B cell (primary cell): ENCODE results near the gene ZNF771. TPM values are rescaled to one million over a fixed set of nuclear protein-coding genes. Genes with fewer than 3 reads are reported as not detected.
A peak's percentile ranks its signal among the peaks of the same experiment; 100 is the strongest.
"Not testable (repeated sequence)": the region's sequence is repeated elsewhere in the genome, so short reads cannot be mapped to it uniquely, and the experiment has no call there.

ENCODE experiments used
- ATAC-seq: fragments of 200-7000 bp; cut with Tn5 transposase; one replicate; pipeline ENCODE4 v1.10.0; 2021; ENCODE audit warnings: low read depth, mild to moderate bottlenecking, moderate number of reproducible peaks, moderate library complexity
- CTCF ChIA-PET: fragments of 350-600 bp; sonication (Branson Sonifier 250); formaldehyde crosslinking; loops from one replicate; lab custom pipeline; 2021; ENCODE audit warnings: antibody characterized with exemption, inconsistent platforms; lab: Charles Lee
- POLR2A ChIA-PET: fragments of 350-600 bp; sonication (Branson Sonifier 250); formaldehyde crosslinking; loops from one replicate; lab custom pipeline; 2021; ENCODE audit warnings: antibody characterized with exemption; lab: Charles Lee
- DNase-seq: peaks from one replicate; pipeline ENCODE4 v3.0.0; 2013
- H2AFZ ChIP-seq: 2 replicates; pipeline ENCODE4 v1.6.1; 2012; ENCODE audit warnings: mild to moderate bottlenecking, low read depth, low read length; ENCODE audit not compliant: insufficient read depth, poor library complexity, severe bottlenecking
- H3K27ac ChIP-seq, 2 donors: 1 replicate in 1 of 2; 2 replicates in 1 of 2; pipeline ENCODE4 v1.5.1; 2012 to 2013; ENCODE audit warnings: low read length in 2 of 2, mild to moderate bottlenecking in 2 of 2, moderate library complexity in 1 of 2
- H3K27me3 ChIP-seq, 4 experiments: fragments of 200-600 bp in 1 of 4; sonication (generic) in 1 of 4; replicated peaks in 1 of 4; 1 replicate in 2 of 4; 2 replicates in 2 of 4; pipeline versions ENCODE4 v1.6.1 to v1.7.0; 2013 to 2016; ENCODE audit warnings: low read length in 3 of 4, mild to moderate bottlenecking in 2 of 4, mixed read lengths in 1 of 4, moderate library complexity in 1 of 4; ENCODE audit not compliant: insufficient read depth in 4 of 4, control insufficient read depth in 3 of 4; ENCODE audit errors: control extremely low read depth in 1 of 4
- H3K36me3 ChIP-seq, 2 experiments: replicated peaks in 1 of 2; 1 replicate in 1 of 2; 2 replicates in 1 of 2; pipeline versions ENCODE4 v1.6.1 to v1.7.1; 2013; ENCODE audit warnings: low read length in 1 of 2; ENCODE audit not compliant: insufficient read depth in 2 of 2, control insufficient read depth in 1 of 2; ENCODE audit errors: control extremely low read depth in 1 of 2, extremely low read depth in 1 of 2
- H3K4me1 ChIP-seq, 2 donors: fragments of 200-600 bp in 1 of 2; sonication (generic) in 1 of 2; 1 replicate in 1 of 2; 2 replicates in 1 of 2; pipeline versions ENCODE4 v1.5.1 to v1.6.1; 2013 to 2017; ENCODE audit warnings: low read length in 2 of 2; ENCODE audit not compliant: control insufficient read depth in 2 of 2, insufficient read depth in 2 of 2
- H3K4me2 ChIP-seq: replicated peaks from 2 replicates; pipeline ENCODE3; 2012; ENCODE audit warnings: mild to moderate bottlenecking, low read depth, low read length; ENCODE audit not compliant: poor library complexity, severe bottlenecking
- H3K4me3 ChIP-seq, 5 experiments: fragments of 200-600 bp in 1 of 5; sonication (generic) in 1 of 5; 1 replicate in 3 of 5; 2 replicates in 2 of 5; pipeline versions ENCODE4 v1.5.1 to v1.7.0; 2011 to 2016; ENCODE audit warnings: low read length in 4 of 5, mild to moderate bottlenecking in 4 of 5, low read depth in 2 of 5, control low read depth in 1 of 5, moderate library complexity in 1 of 5; ENCODE audit not compliant: insufficient read depth in 1 of 5; ENCODE audit errors: control extremely low read depth in 1 of 5, extremely low read depth in 1 of 5
- H3K79me2 ChIP-seq: fragments of 200-600 bp; sonication (generic); one replicate; pipeline ENCODE4 v1.6.0; 2016; ENCODE audit warnings: low read length; ENCODE audit not compliant: control insufficient read depth, insufficient read depth
- H3K9ac ChIP-seq: fragments of 200-600 bp; sonication (generic); 2 replicates; pipeline ENCODE4 v1.6.1; 2017; ENCODE audit warnings: mild to moderate bottlenecking, low read length, moderate library complexity
- H3K9me3 ChIP-seq, 3 donors: one replicate each; pipeline versions ENCODE4 v1.6.1 to v1.7.1; 2013; ENCODE audit warnings: low read length in 2 of 3; ENCODE audit not compliant: control insufficient read depth in 2 of 3, insufficient read depth in 1 of 3; ENCODE audit errors: control extremely low read depth in 1 of 3
- H4K20me1 ChIP-seq: 2 replicates; pipeline ENCODE4 v1.6.0; 2012; ENCODE audit warnings: mild to moderate bottlenecking, low read length; ENCODE audit not compliant: insufficient read depth, control insufficient read depth, poor library complexity, severe bottlenecking
- H3K27ac Mint-ChIP-seq: one replicate; pipeline ENCODE4 v1.8.0; 2021; ENCODE audit warnings: mixed read lengths
- H3K27me3 Mint-ChIP-seq: one replicate; pipeline ENCODE4 v1.8.0; 2021; ENCODE audit warnings: mixed read lengths
- H3K4me1 Mint-ChIP-seq: one replicate; pipeline ENCODE4 v1.8.0; 2021; ENCODE audit warnings: mixed read lengths
- H3K4me3 Mint-ChIP-seq: one replicate; pipeline ENCODE4 v1.8.0; 2021; ENCODE audit warnings: mixed read lengths
- H3K9me3 Mint-ChIP-seq: one replicate; pipeline ENCODE4 v1.8.0; 2022; ENCODE audit warnings: mixed read lengths; ENCODE audit not compliant: insufficient read depth
- EZH2 ChIP-seq: IDR thresholded peaks from 2 replicates; pipeline ENCODE4 v1.6.1; 2012; ENCODE audit warnings: borderline replicate concordance, low read depth, mild to moderate bottlenecking, moderate library complexity, low read length; ENCODE audit not compliant: insufficient read depth, poor library complexity, severe bottlenecking
- WGBS: methylation state at CpG from one replicate; pipeline ENCODE4 v1.1.5; 2013; ENCODE audit warnings: missing lambda C conversion rate; ENCODE audit not compliant: insufficient coverage; 5-methylcytosine and 5-hydroxymethylcytosine counted together
- intact Hi-C: fragments of 100-400 bp; cut with micrococcal nuclease; formaldehyde crosslinking; loops from one replicate; pipeline ENCODE4 v1.10.0; 2022
- polyA plus RNA-seq: library from polyadenylated mRNA; depleted of rRNA; stranded (reverse); fragments of >200 nt; gene quantifications from 2 replicates; pipeline ENCODE4 v1.2.3, GENCODE V29; 2012
- total RNA-seq, 2 donors: library from RNA; stranded (reverse); fragments of 120-200 nt in 1 of 2; gene quantifications; 1 replicate in 1 of 2; 2 replicates in 1 of 2; pipeline versions ENCODE4 v1.2.3 to v1.2.4, GENCODE V29; 2013 to 2022
- TF ChIP-seq, protein P1 (sequence below): fragments of 200-600 bp; IDR thresholded peaks from one replicate; pipeline ENCODE4 v1.8.0; 2022; ENCODE audit warnings: antibody characterized with exemption, mild to moderate bottlenecking

The ZNF771 gene
- total and polyA plus RNA-seq, 2 donors (not counting 1 experiment from before 2014, with no cell fraction given) = 4.1 to 6.6 TPM

DNA sequence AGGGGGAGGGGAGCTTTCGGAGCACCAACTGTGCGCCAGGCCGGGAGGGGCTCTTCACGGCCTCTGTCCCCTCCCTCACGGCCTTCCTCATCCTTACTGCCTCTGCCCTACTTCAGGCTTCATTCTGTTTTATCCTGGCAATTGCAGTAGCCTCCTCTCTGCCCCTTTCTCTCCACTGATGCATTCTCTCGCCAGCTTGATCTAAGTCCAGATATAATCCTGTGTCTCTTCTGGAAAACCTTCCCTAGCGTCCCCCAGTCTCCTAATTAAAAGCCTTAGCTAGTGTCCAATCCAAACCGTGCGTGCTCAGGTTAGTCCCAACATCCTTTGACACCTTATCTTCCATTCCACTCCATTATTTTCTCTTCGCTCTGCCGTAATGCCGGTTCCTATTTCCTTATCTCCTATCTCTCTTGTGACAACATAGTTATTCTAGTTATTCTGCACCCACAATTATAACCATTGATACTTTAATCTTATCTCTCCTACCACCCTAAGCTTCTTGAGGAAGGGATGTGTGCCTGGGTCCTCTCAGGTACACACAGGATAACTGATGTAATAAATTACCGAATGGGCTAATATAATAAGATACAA lies 11.3 kb upstream of the ZNF771 start:
- Histone ChIP-seq H3K4me2 (peak overlapping the region; percentile 87), H3K9me3 (no peaks in the 10 kb centered on the region), H3K79me2 (peaks cover 30% of the 10 kb centered on the region), H3K4me1 (peaks cover 16 to 39% of the 10 kb centered on the region in 2 donors), H3K27ac (peak overlapping the region in 1 of 2 donors; percentile 33), H4K20me1 (peaks cover 25% of the 10 kb centered on the region), H3K27me3 (no peaks in the 10 kb centered on the region), H3K4me3 (peak overlapping the region; percentile 32 to 75 (median 66)), H3K9ac (peak overlapping the region; percentile 71), H3K36me3 (peaks cover 0 to 16% of the 10 kb centered on the region in 2 experiments), H2AFZ (peak overlapping the region; percentile 95)
- Mint-ChIP-seq H3K4me3 (peak overlapping the region; percentile 84), H3K4me1 (peaks cover 26% of the 10 kb centered on the region), H3K27me3 (no peaks in the 10 kb centered on the region), H3K9me3 (no peaks in the 10 kb centered on the region), H3K27ac (peak overlapping the region; percentile 70)
- TF ChIP-seq EZH2 = no peak
- TF ChIP-seq, protein P1, sequence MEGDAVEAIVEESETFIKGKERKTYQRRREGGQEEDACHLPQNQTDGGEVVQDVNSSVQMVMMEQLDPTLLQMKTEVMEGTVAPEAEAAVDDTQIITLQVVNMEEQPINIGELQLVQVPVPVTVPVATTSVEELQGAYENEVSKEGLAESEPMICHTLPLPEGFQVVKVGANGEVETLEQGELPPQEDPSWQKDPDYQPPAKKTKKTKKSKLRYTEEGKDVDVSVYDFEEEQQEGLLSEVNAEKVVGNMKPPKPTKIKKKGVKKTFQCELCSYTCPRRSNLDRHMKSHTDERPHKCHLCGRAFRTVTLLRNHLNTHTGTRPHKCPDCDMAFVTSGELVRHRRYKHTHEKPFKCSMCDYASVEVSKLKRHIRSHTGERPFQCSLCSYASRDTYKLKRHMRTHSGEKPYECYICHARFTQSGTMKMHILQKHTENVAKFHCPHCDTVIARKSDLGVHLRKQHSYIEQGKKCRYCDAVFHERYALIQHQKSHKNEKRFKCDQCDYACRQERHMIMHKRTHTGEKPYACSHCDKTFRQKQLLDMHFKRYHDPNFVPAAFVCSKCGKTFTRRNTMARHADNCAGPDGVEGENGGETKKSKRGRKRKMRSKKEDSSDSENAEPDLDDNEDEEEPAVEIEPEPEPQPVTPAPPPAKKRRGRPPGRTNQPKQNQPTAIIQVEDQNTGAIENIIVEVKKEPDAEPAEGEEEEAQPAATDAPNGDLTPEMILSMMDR = no peak
- ATAC-seq (no peak), DNase-seq (no peak)
- 31% methylated on average over 8 of the region's 13 CpGs for WGBS
- CTCF ChIA-PET = interaction anchor here (0.7 to 5.0 kb wide), 8 partner anchors 9 to 34 kb away, joined by 3 to 65 read pairs (median 7); partner anchors contain the start of genes DCTPP1, SEPTIN1, TBC1D10B and ZNF771
- POLR2A ChIA-PET = interaction anchor here (0.8 to 4.7 kb wide), 6 partner anchors 11 to 41 kb away, joined by 3 to 51 read pairs (median 7); partner anchors contain the start of genes CD2BP2, SEPTIN1, TBC1D10B and ZNF771
- intact Hi-C loops = loop anchor here (1.0 to 10.0 kb wide), 7 partner anchors 13 to 531 kb away; partner anchors contain the start of genes CD2BP2, CDIPT, SEPTIN1 and TBC1D10B

DNA sequence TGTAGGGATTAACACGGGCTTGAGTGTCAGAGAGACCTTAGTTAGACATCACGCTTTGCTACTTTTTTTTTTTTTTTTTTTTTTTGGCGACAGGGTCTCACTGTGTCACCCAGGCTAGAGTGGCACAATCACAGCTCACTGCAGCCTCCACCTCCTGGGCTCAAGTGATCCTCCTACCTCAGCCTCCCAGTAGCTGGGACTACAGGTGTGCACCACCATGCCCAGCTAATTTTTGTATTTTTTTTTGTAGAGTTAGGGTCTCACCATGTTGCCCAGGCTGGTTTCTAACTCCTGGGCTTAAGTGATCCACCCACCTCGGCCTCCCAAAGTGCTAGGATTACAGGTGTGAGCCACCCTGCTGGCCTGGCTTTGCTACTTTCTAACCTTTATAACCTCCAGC lies 10.8 kb upstream of the ZNF771 start:
- not testable (repeated sequence) for H2AFZ ChIP-seq, ATAC-seq, H3K9ac ChIP-seq, DNase-seq, H3K9me3 Mint-ChIP-seq, H3K27me3 Mint-ChIP-seq, H3K4me3 ChIP-seq, H3K27me3 ChIP-seq, H3K27ac ChIP-seq, H3K27ac Mint-ChIP-seq, H3K9me3 ChIP-seq
- Mint-ChIP-seq H3K4me3 (peak overlapping the region; percentile 59), H3K4me1 (peaks cover 29% of the 10 kb centered on the region)
- H4K20me1 ChIP-seq = peaks cover 25% of the 10 kb centered on the region
- peaks cover 0 to 16% of the 10 kb centered on the region in 2 experiments for H3K36me3 ChIP-seq
- peak overlapping the region; percentile 87 for H3K4me2 ChIP-seq
- WGBS = 90% methylated on average over 2 of the region's 4 CpGs
- H3K4me1 ChIP-seq = peaks cover 16 to 39% of the 10 kb centered on the region in 2 donors
- intact Hi-C loops = loop anchor here (10.0 kb wide), 1 partner anchor 532 kb away; the partner anchor contains the start of gene CDIPT
- H3K79me2 ChIP-seq = peaks cover 30% of the 10 kb centered on the region
- POLR2A ChIA-PET = interaction anchor here (0.8 to 4.7 kb wide), 5 partner anchors 11 to 42 kb away, joined by 3 to 51 read pairs (median 9); partner anchors contain the start of genes CD2BP2, SEPTIN1, TBC1D10B and ZNF771
- CTCF ChIA-PET = interaction anchor here (1.0 to 5.0 kb wide), 4 partner anchors 12 to 21 kb away, joined by 3 to 65 read pairs (median 7); partner anchors contain the start of genes SEPTIN1 and ZNF771
